WTC11 (cell line): ENCODE measurements around the gene TFPI2. TPM values are rescaled to one million over a fixed set of nuclear protein-coding genes. Genes with fewer than 3 reads are reported as not detected.

ENCODE experiments used
- ATAC-seq: fragments of 200-7000 bp; cut with Tn5 transposase; 2 replicates; pipeline ENCODE4 v1.10.0; 2021; ENCODE audit warnings: mild to moderate bottlenecking, moderate library complexity
- CTCF ChIA-PET: fragments of 300-600 bp; sonication (Branson Sonifier 250); formaldehyde crosslinking; loops from one replicate; lab custom pipeline; 2021; ENCODE audit warnings: antibody characterized with exemption; lab: Charles Lee
- POLR2A ChIA-PET: fragments of 350-600 bp; sonication (Branson Sonifier 250); formaldehyde crosslinking; loops from one replicate; lab custom pipeline; 2021; ENCODE audit warnings: antibody characterized with exemption; lab: Charles Lee
- DNase-seq: peaks from one replicate; pipeline ENCODE4 v3.0.0; 2021; ENCODE audit warnings: low spot score
- H3K27ac Mint-ChIP-seq: 2 replicates; pipeline ENCODE4 v1.8.0; 2021; ENCODE audit warnings: mixed read lengths
- H3K27me3 Mint-ChIP-seq: 2 replicates; pipeline ENCODE4 v1.8.0; 2021; ENCODE audit warnings: low read depth, mild to moderate bottlenecking, moderate library complexity, mixed read lengths
- H3K36me3 Mint-ChIP-seq: 2 replicates; pipeline ENCODE4 v1.8.0; 2021; ENCODE audit warnings: mixed read lengths
- H3K4me1 Mint-ChIP-seq: 2 replicates; pipeline ENCODE4 v1.8.0; 2022; ENCODE audit warnings: mixed read lengths
- H3K4me3 Mint-ChIP-seq: 2 replicates; pipeline ENCODE4 v1.8.0; 2021; ENCODE audit warnings: mild to moderate bottlenecking, moderate library complexity, mixed read lengths
- H3K9me3 Mint-ChIP-seq: 2 replicates; pipeline ENCODE4 v1.8.0; 2021; ENCODE audit warnings: mixed read lengths
- ATF1 ChIP-seq: sonication (generic); formaldehyde crosslinking; IDR thresholded peaks from 2 replicates; pipeline ENCODE4 v1.8.1; 2023; ENCODE audit warnings: mild to moderate bottlenecking, moderate library complexity, missing genetic modification reagents
- CREB1 ChIP-seq: sonication (generic); formaldehyde crosslinking; IDR thresholded peaks from 2 replicates; pipeline ENCODE4 v1.8.0; 2023; ENCODE audit warnings: mild to moderate bottlenecking, missing genetic modification reagents
- CREM ChIP-seq: sonication (generic); formaldehyde crosslinking; IDR thresholded peaks from 2 replicates; pipeline ENCODE4 v1.8.1; 2022; ENCODE audit warnings: mild to moderate bottlenecking, missing genetic modification reagents, moderate library complexity
- E2F1 ChIP-seq: sonication (generic); formaldehyde crosslinking; IDR thresholded peaks from 2 replicates; pipeline ENCODE4 v1.8.0; 2022; ENCODE audit warnings: mild to moderate bottlenecking, missing genetic modification reagents
- ELF4 ChIP-seq: sonication (generic); formaldehyde crosslinking; IDR thresholded peaks from 2 replicates; pipeline ENCODE4 v1.8.1; 2022; ENCODE audit warnings: low read depth, mild to moderate bottlenecking, moderate library complexity, missing genetic modification reagents
- ETV6 ChIP-seq: sonication (generic); formaldehyde crosslinking; IDR thresholded peaks from 2 replicates; pipeline ENCODE4 v1.8.1; 2022; ENCODE audit warnings: mild to moderate bottlenecking, missing genetic modification reagents
- FOXJ3 ChIP-seq: sonication (generic); formaldehyde crosslinking; IDR thresholded peaks from 2 replicates; pipeline ENCODE4 v1.9.0; 2021; ENCODE audit warnings: missing genetic modification reagents, mild to moderate bottlenecking, borderline replicate concordance
- SMAD3 ChIP-seq: sonication (generic); formaldehyde crosslinking; IDR thresholded peaks from 2 replicates; pipeline ENCODE4 v1.8.0; 2022; ENCODE audit warnings: missing genetic modification reagents, mild to moderate bottlenecking, borderline replicate concordance
- TEAD4 ChIP-seq: sonication (generic); formaldehyde crosslinking; IDR thresholded peaks from 2 replicates; pipeline ENCODE4 v1.8.0; 2022; ENCODE audit warnings: mild to moderate bottlenecking, missing genetic modification reagents
- ZNF121 ChIP-seq: sonication (generic); formaldehyde crosslinking; IDR thresholded peaks from 2 replicates; pipeline ENCODE4 v1.8.0; 2023; ENCODE audit warnings: missing genetic modification reagents
- ZNF416 ChIP-seq: fragments of 250-450 bp; sonication (Bioruptor Pico); IDR thresholded peaks from 2 replicates; pipeline ENCODE4 v1.9.0; 2021; ENCODE audit warnings: mild to moderate bottlenecking, inconsistent platforms
- ZNF425 ChIP-seq: fragments of 250-450 bp; sonication (Bioruptor Pico); conservative IDR thresholded peaks from 2 replicates; pipeline ENCODE4 v1.9.0; 2021; ENCODE audit warnings: mild to moderate bottlenecking
- ZNF512 ChIP-seq: sonication (generic); formaldehyde crosslinking; IDR thresholded peaks from 2 replicates; pipeline ENCODE4 v1.8.1; 2022; ENCODE audit warnings: missing genetic modification reagents, borderline replicate concordance
- ZNF671 ChIP-seq: fragments of 250-450 bp; sonication (Bioruptor Pico); IDR thresholded peaks from 2 replicates; pipeline ENCODE4 v1.8.0; 2021; ENCODE audit warnings: mild to moderate bottlenecking
- ZSCAN18 ChIP-seq: fragments of 250-450 bp; sonication (Bioruptor Pico); IDR thresholded peaks from 2 replicates; pipeline ENCODE4 v2.1.2; 2022; ENCODE audit warnings: mild to moderate bottlenecking, moderate library complexity
- total RNA-seq: library from RNA; stranded (reverse); gene quantifications from 3 replicates; pipeline ENCODE4 v1.2.3, GENCODE V29; 2021
- TF ChIP-seq, protein P1 (sequence below): sonication (generic); formaldehyde crosslinking; IDR thresholded peaks from 2 replicates; pipeline ENCODE4 v1.8.0; 2022; ENCODE audit warnings: mild to moderate bottlenecking, missing genetic modification reagents
- TF ChIP-seq, protein P2 (sequence below): sonication (generic); formaldehyde crosslinking; IDR thresholded peaks from 2 replicates; pipeline ENCODE4 v1.8.1; 2022; ENCODE audit warnings: mild to moderate bottlenecking, moderate library complexity, missing genetic modification reagents
- TF ChIP-seq, protein P3 (sequence below): sonication (generic); formaldehyde crosslinking; conservative IDR thresholded peaks from 2 replicates; pipeline ENCODE4 v1.8.1; 2022; ENCODE audit warnings: mild to moderate bottlenecking, missing genetic modification reagents
- TF ChIP-seq, protein P4 (sequence below): sonication (generic); formaldehyde crosslinking; IDR thresholded peaks from 2 replicates; pipeline ENCODE4 v1.8.1; 2022; ENCODE audit warnings: low read depth, mild to moderate bottlenecking, moderate library complexity, missing genetic modification reagents, borderline replicate concordance
- TF ChIP-seq, protein P5 (sequence below): sonication (generic); formaldehyde crosslinking; IDR thresholded peaks from 2 replicates; pipeline ENCODE4 v1.8.1; 2023; ENCODE audit warnings: mild to moderate bottlenecking, moderate library complexity, missing genetic modification reagents

The TFPI2 gene
- total RNA-seq, 1 experiment from 2014 or later, result 10.4 TPM

DNA sequence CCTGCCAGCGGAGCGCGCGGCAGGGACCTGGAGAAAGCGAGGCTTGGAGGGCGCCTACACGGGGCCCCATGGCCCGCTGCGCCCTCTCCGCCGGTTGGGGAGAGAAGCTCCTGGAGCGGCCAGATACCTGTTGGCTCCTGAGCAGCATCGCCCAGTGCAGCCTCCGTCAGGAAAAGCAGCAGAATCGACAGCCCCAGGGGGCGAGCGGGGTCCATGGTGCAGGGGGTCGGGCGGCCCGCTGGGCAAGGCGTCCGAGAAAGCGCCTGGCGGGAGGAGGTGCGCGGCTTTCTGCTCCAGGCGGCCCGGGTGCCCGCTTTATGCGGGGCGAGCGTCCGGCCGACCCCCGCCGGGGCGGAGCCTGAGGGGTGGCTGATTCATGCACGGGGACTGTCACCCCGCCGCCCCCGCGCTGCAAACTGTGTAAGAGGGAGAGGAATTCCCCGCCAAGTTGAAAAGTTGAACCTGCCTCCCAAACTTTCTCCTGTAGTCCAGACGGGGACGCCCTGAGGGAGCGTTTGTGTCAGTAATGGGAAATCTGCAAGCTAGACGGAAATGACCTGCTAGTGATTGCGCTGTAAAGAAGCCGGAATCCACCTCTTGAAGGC lies at the start of gene TFPI2 (continued):
- no peak for TF ChIP-seq ZNF512 (CRISPR knock-in tag)
- peak; percentile 48; the same call in 1 of the 2 replicates for TF ChIP-seq ETV6 (CRISPR knock-in tag)
- no peak for TF ChIP-seq ELF4
- no peak for TF ChIP-seq FOXJ3 (CRISPR knock-in tag)
- TF ChIP-seq, protein P1, sequence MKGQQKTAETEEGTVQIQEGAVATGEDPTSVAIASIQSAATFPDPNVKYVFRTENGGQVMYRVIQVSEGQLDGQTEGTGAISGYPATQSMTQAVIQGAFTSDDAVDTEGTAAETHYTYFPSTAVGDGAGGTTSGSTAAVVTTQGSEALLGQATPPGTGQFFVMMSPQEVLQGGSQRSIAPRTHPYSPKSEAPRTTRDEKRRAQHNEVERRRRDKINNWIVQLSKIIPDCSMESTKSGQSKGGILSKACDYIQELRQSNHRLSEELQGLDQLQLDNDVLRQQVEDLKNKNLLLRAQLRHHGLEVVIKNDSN, result no peak
- TF ChIP-seq ZNF121, result no peak
- TF ChIP-seq ZNF425 (CRISPR knock-in tag), result no peak
- TF ChIP-seq, protein P2, sequence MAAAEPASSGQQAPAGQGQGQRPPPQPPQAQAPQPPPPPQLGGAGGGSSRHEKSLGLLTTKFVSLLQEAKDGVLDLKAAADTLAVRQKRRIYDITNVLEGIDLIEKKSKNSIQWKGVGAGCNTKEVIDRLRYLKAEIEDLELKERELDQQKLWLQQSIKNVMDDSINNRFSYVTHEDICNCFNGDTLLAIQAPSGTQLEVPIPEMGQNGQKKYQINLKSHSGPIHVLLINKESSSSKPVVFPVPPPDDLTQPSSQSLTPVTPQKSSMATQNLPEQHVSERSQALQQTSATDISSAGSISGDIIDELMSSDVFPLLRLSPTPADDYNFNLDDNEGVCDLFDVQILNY (CRISPR knock-in tag), result peak; percentile 21; the same call in 1 of the 2 replicates
- TF ChIP-seq ZSCAN18, result no peak
- TF ChIP-seq, protein P3, sequence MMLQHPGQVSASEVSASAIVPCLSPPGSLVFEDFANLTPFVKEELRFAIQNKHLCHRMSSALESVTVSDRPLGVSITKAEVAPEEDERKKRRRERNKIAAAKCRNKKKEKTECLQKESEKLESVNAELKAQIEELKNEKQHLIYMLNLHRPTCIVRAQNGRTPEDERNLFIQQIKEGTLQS (CRISPR knock-in tag), result no peak
- no peak for TF ChIP-seq TEAD4 (CRISPR knock-in tag)

- DNase-seq, result no peak
- Mint-ChIP-seq H3K4me1 (no peaks in the 10 kb centered on the region), H3K36me3 (peaks cover 3% of the 10 kb centered on the region), H3K27ac (no peak overlapping the region), H3K9me3 (peaks cover 11% of the 10 kb centered on the region), H3K27me3 (no peaks in the 10 kb centered on the region; the same call in 1 of the 2 replicates), H3K4me3 (no peak overlapping the region)
- TF ChIP-seq ZNF416 (CRISPR knock-in tag) (no peak), CREM (CRISPR knock-in tag) (no peak), CREB1 (no peak), SMAD3 (CRISPR knock-in tag) (no peak), E2F1 (CRISPR knock-in tag) (no peak), ZNF671 (no peak), ATF1 (CRISPR knock-in tag) (no peak), ZNF121 (no peak)
- TF ChIP-seq, protein P4, sequence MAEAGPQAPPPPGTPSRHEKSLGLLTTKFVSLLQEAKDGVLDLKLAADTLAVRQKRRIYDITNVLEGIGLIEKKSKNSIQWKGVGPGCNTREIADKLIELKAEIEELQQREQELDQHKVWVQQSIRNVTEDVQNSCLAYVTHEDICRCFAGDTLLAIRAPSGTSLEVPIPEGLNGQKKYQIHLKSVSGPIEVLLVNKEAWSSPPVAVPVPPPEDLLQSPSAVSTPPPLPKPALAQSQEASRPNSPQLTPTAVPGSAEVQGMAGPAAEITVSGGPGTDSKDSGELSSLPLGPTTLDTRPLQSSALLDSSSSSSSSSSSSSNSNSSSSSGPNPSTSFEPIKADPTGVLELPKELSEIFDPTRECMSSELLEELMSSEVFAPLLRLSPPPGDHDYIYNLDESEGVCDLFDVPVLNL (CRISPR knock-in tag), result no peak
- TF ChIP-seq, protein P5, sequence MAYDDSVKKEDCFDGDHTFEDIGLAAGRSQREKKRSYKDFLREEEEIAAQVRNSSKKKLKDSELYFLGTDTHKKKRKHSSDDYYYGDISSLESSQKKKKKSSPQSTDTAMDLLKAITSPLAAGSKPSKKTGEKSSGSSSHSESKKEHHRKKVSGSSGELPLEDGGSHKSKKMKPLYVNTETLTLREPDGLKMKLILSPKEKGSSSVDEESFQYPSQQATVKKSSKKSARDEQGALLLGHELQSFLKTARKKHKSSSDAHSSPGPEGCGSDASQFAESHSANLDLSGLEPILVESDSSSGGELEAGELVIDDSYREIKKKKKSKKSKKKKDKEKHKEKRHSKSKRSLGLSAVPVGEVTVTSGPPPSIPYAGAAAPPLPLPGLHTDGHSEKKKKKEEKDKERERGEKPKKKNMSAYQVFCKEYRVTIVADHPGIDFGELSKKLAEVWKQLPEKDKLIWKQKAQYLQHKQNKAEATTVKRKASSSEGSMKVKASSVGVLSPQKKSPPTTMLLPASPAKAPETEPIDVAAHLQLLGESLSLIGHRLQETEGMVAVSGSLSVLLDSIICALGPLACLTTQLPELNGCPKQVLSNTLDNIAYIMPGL (CRISPR knock-in tag), result no peak
- TF ChIP-seq, protein P2 (CRISPR knock-in tag), result no peak
- ATAC-seq, result no peak
- POLR2A ChIA-PET, result no interaction called here
- CTCF ChIA-PET, result no interaction called here
Observed at GRCh38 chr7:93938293-93938692, 47.7 kb upstream of the TFPI2 start.
